GM12891 (cell line): ENCODE data around the gene UBE2E2.

Experiments
- PAX5 ChIP-seq: IDR thresholded peaks from 2 replicates; pipeline ENCODE4 v1.6.1; 2011; ENCODE audit warnings: low read length, moderate library complexity, mild to moderate bottlenecking; ENCODE audit not compliant: insufficient read depth, severe bottlenecking
- POLR2A ChIP-seq: IDR thresholded peaks from 2 replicates; pipeline ENCODE4 v1.6.1; 2011; ENCODE audit warnings: low read depth, low read length, control low read depth
- POLR2AphosphoS5 ChIP-seq: IDR thresholded peaks from 2 replicates; pipeline ENCODE4 v1.6.1; 2011; ENCODE audit warnings: low read depth, low read length, control low read depth
- SPI1 ChIP-seq: IDR thresholded peaks from 2 replicates; pipeline ENCODE4 v1.6.1; 2011; ENCODE audit warnings: low read depth, low read length, control low read depth
- TAF1 ChIP-seq: IDR thresholded peaks from 2 replicates; pipeline ENCODE4 v1.6.1; 2011; ENCODE audit warnings: low read depth, low read length, control low read depth

- TF ChIP-seq POLR2AphosphoS5 (no peak), TAF1 (no peak), POLR2A (no peak), PAX5 (no peak), SPI1 (no peak)
Observed at GRCh38 chr3:23566499-23566898, 363.4 kb downstream of the UBE2E2 start.
